Limb (tissue), 2 donors: Measurements from ENCODE around the gene KLKB1.
"Not testable (repeated sequence)": the region's sequence is repeated elsewhere in the genome, so short reads cannot be mapped to it uniquely, and the experiment has no call there.

Source experiments
- DNase-seq, 2 donors: peaks; one replicate each; pipeline ENCODE4 v3.0.0-alpha.2; 2016; ENCODE audit errors: extremely low spot score in 2 of 2

The KLKB1 gene

GRCh38 chr4:186226521-186227189, 652 bp upstream of the KLKB1 start:
- no peak for DNase-seq

GRCh38 chr4:186227744-186228513, 622 bp downstream of the KLKB1 start:
- DNase-seq: no peak

- peak in 1 of 2 donors; percentile 18 for DNase-seq
Measured at GRCh38 chr4:186228514-186228894, 1.2 kb downstream of the KLKB1 start.

- no peak for DNase-seq
Measured at GRCh38 chr4:186234367-186234766, 7.1 kb downstream of the KLKB1 start.

- no peak for DNase-seq
Measured at GRCh38 chr4:186236126-186236525, 8.8 kb downstream of the KLKB1 start.

GRCh38 chr4:186240452-186240847, 13.1 kb downstream of the KLKB1 start:
- no peak for DNase-seq

- no peak for DNase-seq
Measured at GRCh38 chr4:186240848-186241491, 13.7 kb downstream of the KLKB1 start.

GRCh38 chr4:186241616-186242015, 14.3 kb downstream of the KLKB1 start:
- DNase-seq: no peak

GRCh38 chr4:186242031-186242430, 14.7 kb downstream of the KLKB1 start:
- DNase-seq: not testable (repeated sequence)

GRCh38 chr4:186243331-186243730, 16.0 kb downstream of the KLKB1 start:
- no peak for DNase-seq

GRCh38 chr4:186244835-186245234, 17.5 kb downstream of the KLKB1 start:
- DNase-seq: no peak

- not testable (repeated sequence) for DNase-seq
Measured at GRCh38 chr4:186247062-186247752, 19.9 kb downstream of the KLKB1 start.

GRCh38 chr4:186248643-186249042, 21.3 kb downstream of the KLKB1 start:
- DNase-seq: no peak

- no peak for DNase-seq
Measured at GRCh38 chr4:186249785-186250754, 22.8 kb downstream of the KLKB1 start.

GRCh38 chr4:186250760-186251159, 23.5 kb downstream of the KLKB1 start:
- DNase-seq: no peak

- no peak for DNase-seq
Measured at GRCh38 chr4:186255122-186255521, 27.8 kb downstream of the KLKB1 start.

GRCh38 chr4:186258216-186258811, 31.0 kb downstream of the KLKB1 start:
- DNase-seq: no peak

GRCh38 chr4:186260117-186260503, 32.8 kb downstream of the KLKB1 start:
- DNase-seq: no peak

- no peak for DNase-seq
Measured at GRCh38 chr4:186260504-186261448, 33.5 kb downstream of the KLKB1 start.
